ENCODE data around the gene HPSE2.
"Not testable (repeated sequence)": the region's sequence is repeated elsewhere in the genome, so short reads cannot be mapped to it uniquely, and the experiment has no call there.

The HPSE2 gene

DNA sequence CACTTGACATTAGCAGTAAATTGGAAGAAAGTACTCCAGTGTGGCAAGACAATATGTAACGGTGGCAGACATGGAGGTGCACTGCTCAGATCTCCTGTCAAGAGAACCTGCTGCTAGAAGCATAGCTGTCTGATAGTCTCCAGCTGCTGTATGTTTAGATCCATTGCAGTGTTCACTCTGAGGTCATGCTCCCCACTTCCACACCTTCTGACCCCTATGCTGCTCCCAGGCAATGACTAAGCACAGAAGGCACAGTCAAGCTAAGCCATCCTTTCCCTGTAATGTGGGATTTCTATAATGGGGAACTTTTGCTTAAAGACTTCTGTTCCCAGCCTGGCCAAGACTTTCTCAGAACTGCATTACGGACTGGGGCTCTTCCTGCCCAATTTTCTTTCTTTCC lies 315.8 kb downstream of the HPSE2 start:
- no peak for DNase-seq (ENCODE audit: low spot score)

DNA sequence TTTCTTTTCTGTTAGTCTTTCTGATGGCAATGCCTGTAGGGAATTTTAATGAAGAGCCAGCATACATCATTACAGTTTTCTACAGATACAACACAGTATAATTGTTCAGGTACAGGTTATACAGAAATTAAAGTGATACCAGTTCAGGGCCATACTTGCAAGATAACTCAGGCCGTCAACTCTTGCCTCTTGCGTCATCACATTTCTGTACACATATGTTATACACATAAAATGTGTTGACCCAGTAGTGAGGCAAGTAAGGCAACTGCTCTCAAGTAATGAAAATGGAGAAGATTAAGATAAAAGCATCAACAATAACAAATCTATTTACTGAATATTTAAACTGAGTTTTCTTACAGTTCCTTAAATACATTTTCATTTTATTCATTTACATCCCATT lies 317.8 kb downstream of the HPSE2 start:
- no peak for DNase-seq (ENCODE audit: low spot score)

DNA sequence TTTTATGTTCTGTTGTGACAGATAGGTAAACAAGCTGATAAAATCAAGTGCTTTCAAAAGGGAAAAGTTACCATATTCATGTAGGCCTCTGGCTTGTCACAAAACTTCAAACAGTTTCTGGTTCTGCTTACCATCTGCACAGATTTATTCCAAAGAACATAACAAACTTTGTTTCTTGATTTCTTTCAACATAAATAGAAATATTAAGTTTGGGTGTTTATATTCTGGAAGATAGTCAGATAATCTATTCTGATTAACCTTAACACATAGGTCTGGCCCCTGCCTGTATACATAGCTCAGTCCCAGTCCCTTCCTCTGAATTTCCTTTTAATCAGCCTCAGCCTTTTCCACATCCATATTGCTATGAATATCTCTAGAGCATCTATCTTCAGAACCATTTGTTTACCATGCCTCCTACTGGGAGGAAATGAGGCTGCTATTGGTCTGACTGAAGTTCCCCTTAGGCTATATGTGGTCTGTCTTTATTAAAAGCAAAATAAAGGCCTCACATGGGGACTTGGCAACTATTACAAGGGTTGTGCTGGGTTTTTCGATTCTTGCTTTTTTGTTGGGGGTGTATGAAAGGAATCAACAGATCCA lies 319.0 kb downstream of the HPSE2 start:
- no peak for DNase-seq (ENCODE audit: low spot score)

DNA sequence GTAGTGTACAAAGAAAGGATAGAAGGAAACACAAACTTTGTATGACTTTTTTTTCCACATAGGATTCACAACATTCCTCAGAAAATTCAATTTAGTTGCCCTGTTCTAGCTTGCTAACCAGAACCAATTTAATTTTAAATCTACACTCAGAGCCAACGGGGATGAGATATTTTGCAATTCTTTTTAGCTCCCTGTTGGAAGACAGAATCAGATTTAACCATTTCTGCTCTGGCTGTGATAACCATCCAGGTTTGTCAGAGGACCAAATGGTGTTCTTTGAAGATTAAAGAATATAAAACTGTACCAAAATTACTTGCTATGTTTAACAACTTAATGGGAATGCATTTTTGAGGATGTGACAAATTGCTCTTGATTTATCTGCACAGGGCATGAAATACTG lies 319.7 kb downstream of the HPSE2 start:
- DNase-seq (ENCODE audit: low spot score) = no peak

DNA sequence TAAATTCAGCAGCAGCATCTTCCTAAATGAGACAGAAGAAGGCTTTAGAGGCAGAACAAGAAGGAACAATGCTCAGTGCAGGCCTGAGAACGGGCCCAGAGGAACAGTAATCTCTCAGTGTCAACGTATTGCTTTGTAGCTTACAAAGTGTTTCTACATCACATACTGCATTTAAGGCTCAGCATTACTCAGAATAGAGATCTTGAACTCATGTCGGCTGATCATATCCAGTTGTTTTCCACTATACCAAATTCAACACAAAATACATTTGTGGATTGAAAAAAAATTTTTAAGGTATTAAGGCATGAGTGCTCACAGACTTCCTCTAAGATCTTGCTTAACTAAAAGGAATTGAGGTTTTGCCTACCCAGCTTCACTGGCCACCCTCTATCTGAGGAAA lies 325.1 kb downstream of the HPSE2 start:
- DNase-seq (ENCODE audit: low spot score) = no peak

DNA sequence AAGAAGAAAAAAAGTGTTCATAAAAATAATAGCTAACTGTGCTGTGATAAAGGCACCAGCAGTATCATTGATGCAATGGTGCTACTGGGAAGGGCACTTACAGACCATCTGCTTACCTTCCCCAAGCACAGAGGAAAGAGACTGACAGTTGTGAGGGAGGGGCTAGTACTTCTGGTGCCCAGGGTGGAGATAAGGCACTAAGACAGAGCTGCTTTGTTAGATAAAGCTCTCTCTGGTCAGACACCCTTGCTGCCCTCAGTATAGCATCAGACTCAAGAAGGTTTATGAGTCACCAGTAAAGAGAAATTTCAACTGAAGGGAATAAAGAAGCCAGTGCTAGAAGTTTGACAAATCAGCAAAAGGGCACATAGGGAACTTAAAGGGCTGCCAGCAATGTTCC lies 325.6 kb downstream of the HPSE2 start:
- DNase-seq (ENCODE audit: low spot score) = no peak

DNA sequence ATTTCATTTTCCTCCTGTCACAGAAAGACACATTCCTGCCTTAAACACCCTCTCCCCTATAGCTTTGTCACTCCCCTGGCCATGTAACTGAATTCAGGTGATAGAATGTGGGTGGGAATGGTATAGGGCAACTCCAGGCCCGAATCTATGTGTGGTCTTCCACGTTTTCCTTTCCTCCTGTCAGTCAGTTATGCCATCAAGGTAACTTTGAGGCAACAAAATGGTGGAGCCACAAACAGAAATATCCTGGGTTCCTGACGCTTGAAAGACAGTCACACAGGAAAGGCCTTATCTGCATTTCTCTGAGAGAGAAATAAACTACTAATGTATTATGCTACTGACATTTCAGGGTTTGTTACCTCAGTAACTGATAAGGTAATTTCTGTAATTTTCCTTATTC lies 326.8 kb downstream of the HPSE2 start:
- no peak for DNase-seq (ENCODE audit: low spot score)

DNA sequence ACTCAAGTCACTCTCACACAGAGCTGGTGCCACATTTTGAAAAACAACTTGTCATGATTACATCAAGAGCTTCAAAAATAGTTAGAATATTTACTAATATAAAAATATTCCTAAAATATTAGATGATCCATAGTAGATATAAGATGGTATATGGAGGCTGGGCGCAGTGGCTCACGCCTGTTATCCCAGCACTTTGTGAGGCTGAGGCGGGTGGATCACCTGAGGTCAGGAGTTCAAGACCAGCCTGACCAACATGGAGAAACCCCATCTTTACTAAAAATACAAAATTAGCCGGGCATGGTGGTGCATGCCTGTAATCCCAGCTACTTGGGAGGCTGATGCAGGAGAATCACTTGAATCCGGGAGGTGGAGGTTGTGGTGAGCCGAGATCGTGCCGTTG lies 327.4 kb downstream of the HPSE2 start:
- DNase-seq (ENCODE audit: low spot score) = not testable (repeated sequence)

DNA sequence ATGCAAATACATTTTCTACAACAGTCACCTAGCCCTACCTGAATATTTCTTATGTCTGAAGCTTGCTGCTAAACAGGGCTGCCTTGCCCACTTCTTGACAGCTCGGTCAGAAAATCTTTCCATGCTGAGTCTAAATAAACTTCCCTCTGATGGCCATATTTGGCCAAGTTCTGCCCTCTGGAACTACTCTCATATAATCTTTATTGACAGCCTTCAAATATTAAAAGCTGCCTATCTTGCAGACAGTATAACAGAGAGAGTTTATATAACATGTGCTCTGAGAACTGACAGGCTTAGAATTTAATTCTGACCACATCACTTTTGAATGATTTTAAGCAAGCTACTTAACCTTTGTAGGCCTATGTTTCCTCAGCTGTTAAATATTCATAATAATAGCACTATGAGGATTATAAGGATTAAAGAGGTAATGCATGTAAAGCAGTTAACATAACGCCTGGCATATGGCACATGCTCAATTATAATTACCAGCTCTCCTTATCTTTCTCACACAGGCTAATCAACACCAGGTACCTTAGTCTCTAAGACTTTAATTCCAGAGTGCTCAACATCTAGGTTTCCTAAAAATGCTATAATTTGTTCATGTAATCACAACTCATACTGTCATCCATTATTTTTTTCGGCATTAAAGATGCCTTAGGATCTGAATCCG lies 334.1 kb downstream of the HPSE2 start:
- DNase-seq (ENCODE audit: low spot score) = no peak

DNA sequence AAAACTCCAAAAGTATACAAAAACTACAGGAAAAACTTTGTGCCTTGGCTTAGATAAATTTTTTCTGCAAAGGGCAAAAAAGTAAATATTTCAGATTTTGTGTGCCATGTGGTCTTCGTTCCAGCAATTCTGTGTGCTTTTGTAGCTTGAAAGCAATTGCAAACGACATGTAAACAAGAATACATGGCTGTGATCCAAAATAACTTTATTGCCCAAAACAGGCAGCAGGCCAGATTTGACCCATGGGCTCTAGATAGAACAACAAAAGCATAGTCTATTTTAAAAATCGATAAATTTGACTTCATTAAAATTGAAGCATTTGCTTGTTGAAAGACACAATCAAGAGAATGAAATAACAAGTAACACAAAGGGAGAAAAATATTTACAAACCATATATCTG lies 336.6 kb downstream of the HPSE2 start:
- DNase-seq (ENCODE audit: low spot score) = no peak

DNA sequence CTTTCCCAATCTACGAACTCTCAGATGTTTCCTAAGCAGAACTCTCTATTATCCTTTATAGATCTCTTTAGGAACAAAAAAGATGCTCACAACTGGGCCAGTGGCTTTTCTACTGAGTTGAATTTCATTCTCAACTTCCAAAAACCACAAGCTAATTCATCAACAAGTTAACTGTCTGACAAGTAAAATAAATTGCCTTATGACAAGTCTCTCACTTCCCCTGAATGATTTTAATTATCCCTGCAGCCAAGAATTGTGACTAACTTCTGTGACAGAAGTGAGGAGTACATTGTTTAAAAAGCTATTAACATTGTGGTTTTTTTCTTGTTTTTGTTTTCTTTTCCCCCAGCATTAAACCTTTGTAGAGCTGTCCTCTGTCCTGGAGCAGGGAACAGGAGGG lies 343.1 kb downstream of the HPSE2 start:
- DNase-seq (ENCODE audit: low spot score) = no peak

DNA sequence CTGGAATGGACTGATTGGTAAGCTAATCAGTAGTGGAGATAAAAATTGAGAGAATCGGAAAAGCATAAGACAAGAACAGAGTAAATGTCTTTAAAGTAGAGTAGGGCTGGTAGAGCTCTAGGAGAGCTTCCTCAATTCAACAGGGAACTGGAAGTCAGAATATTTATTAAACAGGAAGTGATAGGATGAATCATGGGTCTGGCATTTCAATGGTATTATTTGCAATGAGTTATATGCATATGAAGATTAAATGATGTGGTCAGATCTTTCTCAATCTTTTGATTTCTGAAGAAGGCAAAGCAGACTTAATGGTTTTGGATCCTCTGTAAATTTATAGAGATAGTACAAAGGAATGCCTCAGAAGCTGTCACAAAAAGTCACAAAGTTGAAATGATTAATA lies 349.0 kb downstream of the HPSE2 start:
- DNase-seq (ENCODE audit: low spot score) = peak; percentile 50

DNA sequence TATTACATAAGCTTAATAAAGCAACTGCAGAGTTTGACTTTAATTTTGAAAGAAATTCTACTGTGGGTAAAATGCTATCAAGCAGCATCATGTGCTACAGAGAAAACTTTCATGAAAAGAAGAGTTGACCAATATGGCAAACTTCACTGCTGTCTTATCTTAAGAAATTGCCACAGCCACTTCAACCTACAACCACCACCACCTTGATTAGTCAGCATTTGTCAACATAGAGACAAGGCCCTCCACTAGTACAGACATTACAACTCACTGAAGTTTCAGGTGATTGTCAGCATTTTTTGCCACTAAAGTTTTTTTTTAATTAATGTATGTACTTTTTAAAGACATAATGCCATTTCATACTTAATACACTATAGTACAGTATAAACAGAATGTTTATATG lies 350.3 kb downstream of the HPSE2 start:
- no peak for DNase-seq (ENCODE audit: low spot score)

DNA sequence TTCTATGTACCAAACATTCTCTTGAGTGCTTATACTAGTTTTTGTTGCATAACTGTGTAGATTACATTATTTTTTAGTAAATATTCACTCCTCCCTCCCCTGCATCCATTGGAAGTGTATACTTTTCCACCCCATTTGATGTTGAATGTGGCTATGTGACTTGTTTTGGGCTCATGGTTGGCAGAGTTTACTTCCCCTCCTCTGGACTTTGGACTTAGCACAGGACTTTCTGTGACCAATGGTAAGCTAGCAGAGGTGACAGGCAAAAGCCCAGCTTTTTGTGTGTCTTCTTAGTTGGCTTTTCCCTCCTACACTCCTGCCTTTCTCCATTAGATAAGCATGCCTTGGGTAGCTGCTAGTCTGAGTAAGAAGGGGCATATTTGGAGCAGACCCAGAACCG lies 353.9 kb downstream of the HPSE2 start:
- DNase-seq (ENCODE audit: low spot score) = no peak

DNA sequence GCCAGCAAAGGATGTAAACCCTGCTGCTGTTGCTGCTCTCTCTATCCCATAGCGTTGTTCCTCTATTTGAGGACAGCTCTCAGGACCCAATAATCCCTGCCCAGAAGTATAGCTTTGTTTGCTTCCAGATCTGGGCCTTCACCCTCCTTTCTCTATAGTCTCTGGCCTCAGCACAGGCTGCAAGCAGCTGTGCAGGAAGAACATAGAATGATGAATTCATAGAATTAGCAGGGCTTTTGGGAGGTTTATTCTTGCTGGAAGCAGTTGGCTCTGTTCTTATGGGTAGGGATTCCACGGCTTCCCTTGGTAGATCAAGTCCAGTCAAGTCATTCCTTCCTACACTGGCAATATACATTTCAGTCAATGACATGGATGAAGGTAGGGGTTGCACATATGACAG lies 354.7 kb downstream of the HPSE2 start:
- no peak for DNase-seq (ENCODE audit: low spot score)

DNA sequence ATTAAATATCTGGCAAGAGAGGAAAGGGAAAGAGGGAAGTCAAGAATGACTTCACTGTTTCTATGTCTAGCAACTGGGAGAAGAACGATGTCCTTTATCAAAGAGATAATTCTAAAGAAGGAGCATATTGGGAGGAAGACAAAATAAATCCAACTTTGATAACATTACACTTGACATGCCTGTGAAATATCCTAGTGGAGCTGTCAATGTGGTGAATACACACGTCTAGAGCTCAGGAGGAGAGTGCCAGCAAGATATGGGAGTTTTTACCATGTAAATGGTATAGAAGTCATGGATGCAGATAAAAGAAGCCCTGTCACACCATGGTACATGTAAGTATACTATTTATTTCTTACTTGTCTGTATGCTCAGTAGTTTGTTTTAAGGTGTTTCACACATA lies 356.7 kb downstream of the HPSE2 start:
- no peak for DNase-seq (ENCODE audit: low spot score)

DNA sequence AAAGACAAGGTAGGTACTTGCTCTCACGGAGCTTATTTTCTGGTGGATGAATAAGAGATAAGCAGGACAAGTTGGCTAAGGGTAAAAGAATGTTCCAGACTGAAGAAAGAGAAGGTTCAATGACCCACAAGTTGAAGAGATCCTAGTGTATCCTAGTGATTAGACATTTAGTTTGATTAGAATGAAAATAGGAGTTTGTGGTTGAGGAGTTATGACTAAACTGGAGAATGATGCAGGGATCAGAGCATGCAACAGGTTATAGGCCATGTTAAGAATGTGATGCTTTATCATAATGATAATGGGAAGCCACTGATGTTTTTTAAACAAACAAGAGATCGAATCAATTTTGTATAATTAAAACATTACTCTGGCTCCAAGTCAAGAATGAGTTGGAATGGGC lies 357.2 kb downstream of the HPSE2 start:
- no peak for DNase-seq (ENCODE audit: low spot score)

DNA sequence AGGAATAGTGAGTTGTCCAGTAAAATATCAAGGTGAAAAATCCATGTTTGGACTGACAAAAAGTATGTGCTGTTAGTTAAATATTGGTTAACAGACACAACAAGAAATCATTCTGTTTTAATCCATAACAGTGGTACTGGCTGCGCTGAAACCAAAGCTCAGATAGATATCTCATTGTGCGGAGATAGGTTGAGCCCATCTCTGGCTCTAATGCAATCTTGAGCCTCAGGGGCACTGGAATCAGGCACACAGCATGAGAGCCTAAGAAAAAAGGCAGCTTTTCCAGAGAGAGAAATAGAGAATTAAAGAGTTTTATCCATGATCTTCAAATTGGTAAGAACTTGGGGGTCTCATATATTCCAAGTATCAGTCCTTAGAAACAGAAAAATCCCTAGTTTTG lies 373.7 kb downstream of the HPSE2 start:
- no peak for DNase-seq (ENCODE audit: low spot score)

DNA sequence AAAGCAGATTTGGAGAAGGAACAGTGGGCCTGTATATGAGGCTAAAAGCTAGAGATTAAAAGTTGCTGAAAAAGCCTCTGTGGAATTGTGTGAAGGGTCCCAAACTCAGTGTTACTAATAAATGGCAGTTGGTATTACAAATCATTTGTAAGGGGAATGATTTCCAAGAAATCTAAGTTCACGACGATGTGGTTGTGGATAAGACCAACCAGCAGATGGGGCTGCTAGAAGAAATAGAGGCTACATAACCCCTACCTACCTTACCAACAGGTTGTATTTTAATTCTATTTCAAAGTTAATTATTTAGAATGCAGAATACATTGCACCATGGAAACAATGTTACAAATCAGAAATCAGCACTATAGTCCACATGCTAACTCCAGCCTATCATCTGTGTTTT lies 377.1 kb downstream of the HPSE2 start:
- no peak for DNase-seq (ENCODE audit: low spot score)

DNA sequence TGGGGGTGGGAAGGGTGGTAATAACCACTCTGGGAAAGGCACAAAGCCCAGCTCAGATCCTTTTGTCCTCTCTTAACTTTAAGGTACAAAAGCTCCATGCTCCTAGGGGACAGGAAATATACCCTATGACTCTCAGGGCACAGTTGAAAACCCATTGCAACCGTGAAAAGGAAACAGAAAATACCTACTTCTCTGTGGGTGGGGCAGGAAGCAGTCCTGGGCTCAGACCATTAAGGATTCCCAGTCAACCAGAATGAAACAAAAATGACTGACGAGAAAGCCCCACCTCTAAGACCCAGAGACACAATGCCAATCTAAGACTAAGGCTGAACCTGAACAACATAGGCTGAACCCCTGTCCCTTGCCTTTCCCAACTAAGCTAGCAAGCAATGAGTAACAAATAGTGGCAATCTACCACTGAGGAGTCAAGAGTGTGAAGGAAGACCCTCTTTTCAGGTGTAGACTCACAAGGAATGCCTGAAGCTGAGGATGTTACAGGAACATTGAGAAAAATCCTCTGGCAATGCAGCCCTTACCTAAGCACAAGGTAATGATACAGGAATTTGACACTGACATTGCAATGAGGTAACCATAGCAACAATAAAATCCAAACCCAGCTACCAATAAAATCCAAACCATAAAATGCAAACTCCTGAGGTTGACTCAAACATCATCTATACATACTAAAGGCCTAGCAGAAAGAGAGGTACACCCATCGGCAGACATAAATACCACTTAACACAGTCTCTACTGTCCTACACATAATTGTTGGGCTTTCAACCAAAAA lies 380.1 kb downstream of the HPSE2 start:
- no peak for DNase-seq (ENCODE audit: low spot score)

DNA sequence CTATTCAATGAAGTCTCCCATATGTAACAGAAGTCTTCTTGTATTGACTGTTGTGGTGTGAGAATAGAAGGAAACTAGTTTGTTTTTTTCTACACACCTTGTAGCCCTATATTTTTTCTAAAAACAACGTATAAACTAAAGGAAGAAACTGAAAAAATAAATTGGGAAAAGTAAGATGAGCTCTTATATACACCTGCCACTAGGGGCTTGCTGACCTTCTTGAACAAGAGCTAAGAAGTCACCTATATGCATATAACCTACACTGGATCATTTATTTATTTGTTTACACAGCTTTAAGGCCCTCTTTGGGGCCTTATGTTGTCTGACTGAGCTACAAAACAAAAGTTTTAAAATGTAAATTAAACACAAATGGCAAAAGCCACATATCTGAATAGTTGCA lies 383.0 kb downstream of the HPSE2 start:
- DNase-seq (ENCODE audit: low spot score) = no peak

DNA sequence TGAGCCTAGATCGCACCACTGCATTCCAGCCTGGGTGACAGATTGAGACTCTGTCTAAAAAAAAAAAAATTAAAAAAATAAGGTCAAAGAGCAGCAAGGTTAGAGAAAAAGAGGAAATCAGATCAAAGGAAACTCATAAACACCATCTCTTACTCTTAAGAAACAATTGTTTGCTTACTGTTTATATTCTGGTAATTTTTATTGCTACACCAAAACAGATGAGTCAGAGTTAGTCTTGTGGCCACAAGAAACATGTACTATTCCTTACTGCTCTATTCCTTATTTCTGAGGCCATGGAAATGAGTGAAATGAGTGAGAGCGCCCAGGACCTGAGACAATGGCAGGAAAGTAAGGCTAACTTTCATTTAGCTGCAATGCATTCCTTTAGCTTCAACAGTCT lies 387.3 kb downstream of the HPSE2 start:
- DNase-seq (ENCODE audit: low spot score) = no peak

DNA sequence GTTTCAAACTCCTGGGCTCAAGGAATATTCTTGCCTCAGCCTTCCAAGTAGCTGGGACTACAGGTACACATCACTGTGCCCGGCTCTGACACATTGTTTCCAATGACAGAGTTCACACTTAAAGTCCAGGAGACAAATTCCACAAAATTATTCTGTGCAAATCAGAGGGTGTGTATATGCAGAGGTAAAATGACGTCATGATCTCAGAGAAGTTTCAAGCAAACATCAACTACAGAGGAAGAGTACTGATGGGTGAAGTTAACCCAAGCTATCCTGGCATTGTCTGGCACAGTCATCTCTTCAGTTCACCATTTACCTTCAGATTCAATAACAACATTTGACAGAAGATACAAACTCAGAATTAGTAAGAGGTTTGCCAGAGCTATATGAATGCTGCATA lies 388.9 kb downstream of the HPSE2 start:
- DNase-seq (ENCODE audit: low spot score) = no peak

DNA sequence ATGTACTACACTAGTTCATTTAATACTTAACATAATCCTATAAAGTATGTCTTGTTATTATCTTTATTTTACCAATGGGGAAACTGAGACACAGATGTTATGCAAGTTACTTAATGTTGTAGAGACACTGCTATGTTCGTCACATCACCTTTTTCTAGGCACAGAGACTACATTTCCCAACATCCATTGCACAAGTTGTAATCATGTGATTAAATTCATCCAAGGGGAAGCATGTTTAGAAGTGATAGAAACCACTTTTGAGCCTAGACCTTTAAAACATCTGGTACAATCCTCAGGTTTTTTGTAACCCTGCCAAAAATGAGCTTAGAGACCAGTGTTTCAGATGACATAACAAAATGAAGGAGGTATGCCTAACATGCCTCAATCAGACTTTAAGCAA lies 402.1 kb downstream of the HPSE2 start:
- no peak for DNase-seq (ENCODE audit: low spot score)
